Mesothelial cell of epicardium (in vitro differentiated cells): ENCODE measurements around the gene CDH5. TPM values are rescaled to one million over a fixed set of nuclear protein-coding genes. Genes with fewer than 3 reads are reported as not detected.

Experiments
- DNase-seq, 2 experiments: peaks; one replicate each; pipeline ENCODE4 v3.0.0; 2021; ENCODE audit warnings: low spot score in 2 of 2; ENCODE audit not compliant: unreplicated experiment in 2 of 2
- H3K27ac Mint-ChIP-seq: 2 replicates; pipeline ENCODE4 v1.8.0; 2021; ENCODE audit warnings: mixed read lengths
- H3K27me3 Mint-ChIP-seq: 2 replicates; pipeline ENCODE4 v1.8.0; 2021; ENCODE audit warnings: low read depth, mixed read lengths
- H3K36me3 Mint-ChIP-seq: 2 replicates; pipeline ENCODE4 v1.8.0; 2021; ENCODE audit warnings: mixed read lengths
- H3K4me1 Mint-ChIP-seq: 2 replicates; pipeline ENCODE4 v1.8.0; 2021; ENCODE audit warnings: mixed read lengths
- H3K4me3 Mint-ChIP-seq: 2 replicates; pipeline ENCODE4 v1.8.0; 2021; ENCODE audit warnings: mild to moderate bottlenecking, moderate library complexity, mixed read lengths
- H3K9me3 Mint-ChIP-seq: 2 replicates; pipeline ENCODE4 v1.8.0; 2021; ENCODE audit warnings: mixed read lengths
- total RNA-seq: library from RNA; stranded (reverse); gene quantifications from 3 replicates; pipeline ENCODE4 v1.2.1, GENCODE V29; 2021
- TF ChIP-seq, protein P1 (sequence below): fragments of 200-600 bp; sonication (generic); IDR thresholded peaks from one replicate; pipeline ENCODE4 v1.5.0; 2021; ENCODE audit warnings: antibody characterized with exemption; ENCODE audit not compliant: unreplicated experiment

The CDH5 gene
- total RNA-seq, 1 donor from 2014 or later, result 0.16 TPM

DNA sequence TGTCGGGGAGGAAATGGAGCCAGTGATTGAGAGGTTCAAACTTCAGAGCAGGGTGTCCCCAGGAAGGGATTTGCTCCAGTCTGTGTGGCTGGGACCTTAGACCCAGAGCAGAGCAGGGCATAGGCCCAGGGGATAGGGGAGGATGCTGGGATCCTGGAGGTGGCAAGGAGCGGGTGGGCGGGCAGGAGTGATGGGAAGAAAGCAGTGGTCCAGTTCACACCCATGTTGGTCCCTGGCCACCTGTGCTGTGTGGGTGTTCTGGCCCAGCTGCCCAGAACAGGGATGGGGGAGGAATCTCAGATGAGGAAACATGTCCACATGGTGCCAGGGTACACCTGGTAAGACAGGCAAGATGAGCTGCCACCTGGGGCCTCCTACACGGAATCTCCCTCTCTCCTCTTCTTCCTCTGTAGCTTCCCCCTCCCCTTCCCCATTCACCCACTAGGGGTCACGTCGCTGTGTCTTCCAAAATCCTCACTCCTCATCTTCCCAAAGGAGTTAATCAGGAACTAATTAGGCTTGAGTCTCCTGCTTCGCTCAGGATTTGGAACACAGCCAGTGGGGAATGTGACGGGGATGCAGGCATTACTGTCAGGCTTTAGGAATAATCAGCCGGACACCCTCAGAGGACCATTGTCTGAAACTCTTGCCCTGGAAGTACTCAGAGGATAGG, 62.9 kb downstream of the CDH5 start:
- H3K36me3 Mint-ChIP-seq, result no peaks in the 10 kb centered on the region
- H3K4me3 Mint-ChIP-seq, result no peak overlapping the region
- TF ChIP-seq, protein P1, sequence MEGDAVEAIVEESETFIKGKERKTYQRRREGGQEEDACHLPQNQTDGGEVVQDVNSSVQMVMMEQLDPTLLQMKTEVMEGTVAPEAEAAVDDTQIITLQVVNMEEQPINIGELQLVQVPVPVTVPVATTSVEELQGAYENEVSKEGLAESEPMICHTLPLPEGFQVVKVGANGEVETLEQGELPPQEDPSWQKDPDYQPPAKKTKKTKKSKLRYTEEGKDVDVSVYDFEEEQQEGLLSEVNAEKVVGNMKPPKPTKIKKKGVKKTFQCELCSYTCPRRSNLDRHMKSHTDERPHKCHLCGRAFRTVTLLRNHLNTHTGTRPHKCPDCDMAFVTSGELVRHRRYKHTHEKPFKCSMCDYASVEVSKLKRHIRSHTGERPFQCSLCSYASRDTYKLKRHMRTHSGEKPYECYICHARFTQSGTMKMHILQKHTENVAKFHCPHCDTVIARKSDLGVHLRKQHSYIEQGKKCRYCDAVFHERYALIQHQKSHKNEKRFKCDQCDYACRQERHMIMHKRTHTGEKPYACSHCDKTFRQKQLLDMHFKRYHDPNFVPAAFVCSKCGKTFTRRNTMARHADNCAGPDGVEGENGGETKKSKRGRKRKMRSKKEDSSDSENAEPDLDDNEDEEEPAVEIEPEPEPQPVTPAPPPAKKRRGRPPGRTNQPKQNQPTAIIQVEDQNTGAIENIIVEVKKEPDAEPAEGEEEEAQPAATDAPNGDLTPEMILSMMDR, result no peak
- H3K27me3 Mint-ChIP-seq, result peaks cover 79% of the 10 kb centered on the region
- no peaks in the 10 kb centered on the region for H3K9me3 Mint-ChIP-seq
- H3K27ac Mint-ChIP-seq, result no peak overlapping the region
- peaks cover 5% of the 10 kb centered on the region for H3K4me1 Mint-ChIP-seq
- DNase-seq, result no peak

DNA sequence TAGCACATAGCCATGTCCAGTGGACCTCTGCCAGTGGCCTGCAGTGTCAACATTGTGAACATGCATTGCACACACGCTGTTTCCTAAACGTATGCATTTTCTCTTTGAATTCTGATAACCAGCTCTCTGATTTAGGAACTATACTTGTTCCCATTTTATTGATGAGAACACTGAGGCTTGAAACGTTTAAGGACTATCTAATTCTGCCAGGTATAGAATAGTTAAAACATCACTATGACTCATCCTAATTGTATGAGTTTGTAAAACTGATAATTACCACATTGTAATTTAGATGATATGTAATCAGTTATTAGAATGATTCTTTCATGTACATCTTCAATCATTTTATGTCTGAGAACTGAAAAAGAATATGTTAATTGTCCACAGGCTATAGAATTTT, 63.7 kb downstream of the CDH5 start:
- TF ChIP-seq, protein P1, result no peak
- Mint-ChIP-seq H3K4me3 (no peak overlapping the region), H3K36me3 (no peaks in the 10 kb centered on the region), H3K4me1 (peaks cover 5% of the 10 kb centered on the region), H3K27me3 (peaks cover 71% of the 10 kb centered on the region), H3K9me3 (no peaks in the 10 kb centered on the region), H3K27ac (no peak overlapping the region)
- DNase-seq, result no peak

DNA sequence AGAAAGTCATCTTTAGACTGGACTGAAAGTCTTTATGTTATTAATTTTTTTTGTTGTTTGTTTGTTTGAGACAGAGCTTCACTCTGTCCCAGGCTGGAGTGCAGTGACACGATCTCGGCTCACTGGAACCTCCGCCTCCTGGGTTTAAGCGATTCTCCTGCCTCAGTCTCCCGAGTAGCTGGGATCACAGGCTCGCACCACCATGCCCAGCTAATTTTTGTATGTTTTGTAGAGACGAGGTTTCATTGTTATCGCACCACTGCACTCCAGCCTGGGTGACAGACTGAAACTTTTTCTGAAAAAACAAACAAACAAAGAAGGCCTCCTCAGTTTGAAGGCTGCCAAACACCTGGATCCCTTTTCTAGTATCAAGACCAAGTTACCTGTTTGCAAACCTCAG, 65.3 kb downstream of the CDH5 start:
- Mint-ChIP-seq H3K36me3 (no peaks in the 10 kb centered on the region), H3K4me3 (no peak overlapping the region), H3K27me3 (peaks cover 61% of the 10 kb centered on the region), H3K9me3 (no peaks in the 10 kb centered on the region), H3K27ac (no peak overlapping the region), H3K4me1 (no peaks in the 10 kb centered on the region)
- TF ChIP-seq, protein P1, result no peak
- DNase-seq, result no peak

DNA sequence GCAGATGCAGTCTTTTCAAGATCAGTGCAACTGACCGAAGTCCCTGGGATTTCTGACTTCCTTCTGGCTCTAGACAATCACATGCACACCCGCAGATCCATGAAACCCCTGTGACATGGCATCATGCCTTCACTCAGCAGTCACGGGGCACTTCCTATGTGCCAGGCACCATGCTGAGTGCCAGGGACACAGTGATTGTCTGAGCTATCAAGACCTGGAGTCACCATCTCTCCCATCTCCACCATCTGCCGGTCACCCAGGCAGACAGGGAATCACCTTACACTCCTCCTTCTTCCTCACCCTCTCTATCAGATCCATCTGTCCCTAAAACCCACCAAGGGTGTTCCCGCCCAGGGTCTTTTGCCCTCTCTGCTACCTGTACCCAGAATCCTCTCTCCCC, 65.9 kb downstream of the CDH5 start:
- no peak for DNase-seq
- Mint-ChIP-seq H3K4me1 (no peaks in the 10 kb centered on the region), H3K4me3 (no peak overlapping the region), H3K36me3 (no peaks in the 10 kb centered on the region), H3K9me3 (no peaks in the 10 kb centered on the region), H3K27ac (no peak overlapping the region), H3K27me3 (peaks cover 61% of the 10 kb centered on the region)
- TF ChIP-seq, protein P1, result no peak

DNA sequence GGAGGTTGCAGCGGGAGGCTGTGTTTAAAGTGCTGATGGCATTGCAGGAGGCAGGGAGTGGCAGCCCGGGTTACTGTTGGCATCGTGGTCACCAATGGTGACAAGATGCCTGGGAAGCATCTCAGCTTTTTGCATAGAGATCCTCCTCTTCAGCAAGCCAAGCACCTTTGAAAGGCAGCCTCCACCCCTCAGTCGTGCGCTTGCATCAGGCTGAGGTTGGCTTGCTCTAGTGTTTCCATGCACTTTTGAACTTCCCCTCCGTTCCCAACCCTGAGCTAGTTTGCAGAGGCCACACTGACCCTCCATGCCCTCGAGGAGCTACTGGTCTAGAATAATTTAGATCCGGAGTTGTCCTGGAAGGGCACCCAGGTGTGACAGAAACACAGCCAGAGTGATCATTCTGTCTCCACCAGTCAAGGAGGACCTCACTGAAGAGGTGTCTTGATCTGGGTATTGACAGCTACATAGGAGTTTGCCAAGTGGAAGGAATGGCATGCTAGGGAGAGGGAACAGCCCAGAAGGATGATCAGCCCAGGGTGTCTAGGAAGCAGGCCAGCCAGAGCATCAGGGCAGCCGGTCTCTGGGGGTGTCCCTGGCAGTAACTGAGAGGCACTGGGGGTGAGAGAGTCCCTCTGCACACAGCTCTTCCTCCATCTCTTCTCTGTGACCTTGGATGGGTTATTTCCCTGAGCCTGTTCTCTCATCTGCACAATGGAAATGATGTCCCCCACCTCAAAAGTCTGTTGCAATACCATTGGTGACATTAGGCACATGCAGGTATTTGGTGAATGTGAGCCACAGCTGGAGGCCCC, 68.3 kb downstream of the CDH5 start:
- no peak for DNase-seq

More for the DNA sequence above, 68.3 kb downstream of the CDH5 start:
- TF ChIP-seq, protein P1, result no peak
- no peak overlapping the region for H3K27ac Mint-ChIP-seq
- H3K27me3 Mint-ChIP-seq, result peaks cover 55% of the 10 kb centered on the region
- no peak overlapping the region for H3K4me3 Mint-ChIP-seq
- H3K4me1 Mint-ChIP-seq, result no peaks in the 10 kb centered on the region
- H3K9me3 Mint-ChIP-seq, result no peaks in the 10 kb centered on the region
- no peaks in the 10 kb centered on the region for H3K36me3 Mint-ChIP-seq
